ENCODE data around the gene TNFSF13. TPM values are rescaled to one million over a fixed set of nuclear protein-coding genes. Genes with fewer than 3 reads are reported as not detected.

The TNFSF13 gene
- total and polyA plus RNA-seq, 5 donors, result 14.6 to 19.9 (median 15.4) TPM

GRCh38 chr17:7561589-7562207 lies 3.1 kb downstream of the TNFSF13 start, which contains the start of gene SENP3:
SENP3 (plus strand) TSS chr17:7561919; CDS start chr17:7563077, 1,158 bp downstream.
- peak within 1 kb of the TSS; percentile 78 for H3K4me3 ChIP-seq (ENCODE audit: low read length)
- H3K27ac ChIP-seq (ENCODE audit: low read length), result peak within 1 kb of the TSS; percentile 87
- ATAC-seq, result peak; percentile 86 to 88
- WGBS, result under 1% methylated on average over 82 of the region's 82 CpGs
- H3K27me3 ChIP-seq (ENCODE audit: control insufficient read depth, insufficient read depth), result no peaks in the 10 kb centered on the region
- no peaks in the 10 kb centered on the region for H3K9me3 ChIP-seq (ENCODE audit: control insufficient read depth, low read length)
- peaks cover 8% of the 10 kb centered on the region for H3K4me1 ChIP-seq (ENCODE audit: control insufficient read depth, insufficient read depth, low read length)
- intact Hi-C loops (cut with DNase I), result loop anchor here in 2 of 4 donors (2.0 to 10.0 kb wide), 3 partner anchors 47 to 127 kb away; partner anchors contain the start of genes FGF11 (in 1 of the 2) and TMEM102 (in 1 of the 2)
- DNase-seq, result peak; percentile 92 to 97 (median 97)

- H3K27me3 ChIP-seq (ENCODE audit: control insufficient read depth, insufficient read depth), result no peaks in the 10 kb centered on the region
- peaks cover 6% of the 10 kb centered on the region for H3K4me1 ChIP-seq (ENCODE audit: control insufficient read depth, insufficient read depth, low read length)
- no peaks in the 10 kb centered on the region for H3K9me3 ChIP-seq (ENCODE audit: control insufficient read depth, low read length)
- H3K27ac ChIP-seq (ENCODE audit: low read length), result peak overlapping the region; percentile 70
- DNase-seq (no peak), ATAC-seq (peak in 1 of 2 donors; percentile 0)
- WGBS, result under 1% methylated on average over 28 of the region's 28 CpGs
- intact Hi-C loops (cut with DNase I), result loop anchor here in 2 of 4 donors (5.0 to 10.0 kb wide), 2 partner anchors 50 to 127 kb away; partner anchors contain the start of genes FGF11 (in 1 of the 2) and TMEM102 (in 1 of the 2)
- peak overlapping the region; percentile 78 for H3K4me3 ChIP-seq (ENCODE audit: low read length)
These were observed 3.7 kb downstream of the TNFSF13 start for GRCh38 chr17:7562208-7562605.

GRCh38 chr17:7563115-7563869 lies 4.7 kb downstream of the TNFSF13 start:
- no peaks in the 10 kb centered on the region for H3K27me3 ChIP-seq (ENCODE audit: control insufficient read depth, insufficient read depth)
- H3K27ac ChIP-seq (ENCODE audit: low read length), result no peak overlapping the region
- WGBS, result 87% methylated on average over 30 of the region's 30 CpGs
- ATAC-seq, result no peak
- H3K4me1 ChIP-seq (ENCODE audit: control insufficient read depth, insufficient read depth, low read length), result peaks cover 3% of the 10 kb centered on the region
- no peak for DNase-seq
- H3K4me3 ChIP-seq (ENCODE audit: low read length), result no peak overlapping the region
- no peaks in the 10 kb centered on the region for H3K9me3 ChIP-seq (ENCODE audit: control insufficient read depth, low read length)
- intact Hi-C loops (cut with DNase I), result loop anchor here in 2 of 4 donors (5.0 to 10.0 kb wide), 2 partner anchors 51 to 128 kb away; partner anchors contain the start of genes FGF11 (in 1 of the 2) and TMEM102 (in 1 of the 2)

GRCh38 chr17:7569571-7569970 lies 11.0 kb downstream of the TNFSF13 start:
- intact Hi-C loops (cut with DNase I), result loop anchor here in 1 of 4 donors (10.0 kb wide), 1 partner anchor 135 kb away; the partner anchor contains the start of genes FGF11 and TMEM102
- no peaks in the 10 kb centered on the region for H3K9me3 ChIP-seq (ENCODE audit: control insufficient read depth, low read length)
- no peak for DNase-seq
- H3K27ac ChIP-seq (ENCODE audit: low read length), result no peak overlapping the region
- peaks cover 3% of the 10 kb centered on the region for H3K4me1 ChIP-seq (ENCODE audit: control insufficient read depth, insufficient read depth, low read length)
- 81% methylated on average over 5 of the region's 5 CpGs for WGBS
- no peaks in the 10 kb centered on the region for H3K27me3 ChIP-seq (ENCODE audit: control insufficient read depth, insufficient read depth)
- ATAC-seq, result no peak
- no peak overlapping the region for H3K4me3 ChIP-seq (ENCODE audit: low read length)

GRCh38 chr17:7570351-7570750 lies 11.8 kb downstream of the TNFSF13 start:
- no peaks in the 10 kb centered on the region for H3K9me3 ChIP-seq (ENCODE audit: control insufficient read depth, low read length)
- intact Hi-C loops (cut with DNase I), result no loop called here
- DNase-seq, result peak in 1 of 3 donors; percentile 37
- H3K4me3 ChIP-seq (ENCODE audit: low read length), result no peak overlapping the region
- no peak for ATAC-seq
- no peaks in the 10 kb centered on the region for H3K27me3 ChIP-seq (ENCODE audit: control insufficient read depth, insufficient read depth)
- no peak overlapping the region for H3K27ac ChIP-seq (ENCODE audit: low read length)
- peaks cover 3% of the 10 kb centered on the region for H3K4me1 ChIP-seq (ENCODE audit: control insufficient read depth, insufficient read depth, low read length)
- 94% methylated on average over 10 of the region's 10 CpGs for WGBS

GRCh38 chr17:7572338-7572587 lies 13.7 kb downstream of the TNFSF13 start:
- Histone ChIP-seq H3K4me3 (ENCODE audit: low read length) (peak overlapping the region; percentile 53), H3K27ac (ENCODE audit: low read length) (peak overlapping the region; percentile 98), H3K27me3 (ENCODE audit: control insufficient read depth, insufficient read depth) (no peaks in the 10 kb centered on the region), H3K9me3 (ENCODE audit: control insufficient read depth, low read length) (no peaks in the 10 kb centered on the region), H3K4me1 (ENCODE audit: control insufficient read depth, insufficient read depth, low read length) (peaks cover 7% of the 10 kb centered on the region)
- intact Hi-C loops (cut with DNase I), result no loop called here
- DNase-seq (no peak), ATAC-seq (no peak)
- 2% methylated on average over 11 of the region's 11 CpGs for WGBS

- no peaks in the 10 kb centered on the region for H3K9me3 ChIP-seq (ENCODE audit: control insufficient read depth, low read length)
- under 1% methylated on average over 73 of the region's 73 CpGs for WGBS
- no peaks in the 10 kb centered on the region for H3K27me3 ChIP-seq (ENCODE audit: control insufficient read depth, insufficient read depth)
- H3K27ac ChIP-seq (ENCODE audit: low read length), result peak overlapping the region; percentile 94
- intact Hi-C loops (cut with DNase I), result no loop called here
- H3K4me1 ChIP-seq (ENCODE audit: control insufficient read depth, insufficient read depth, low read length), result peaks cover 7% of the 10 kb centered on the region
- ATAC-seq (peak; percentile 93 to 96), DNase-seq (peak; percentile 99 to 100 (median 100))
- H3K4me3 ChIP-seq (ENCODE audit: low read length), result peak overlapping the region; percentile 85
These were observed 14.2 kb downstream of the TNFSF13 start for GRCh38 chr17:7572588-7573323.

- Histone ChIP-seq H3K27me3 (ENCODE audit: control insufficient read depth, insufficient read depth) (no peaks in the 10 kb centered on the region), H3K27ac (ENCODE audit: low read length) (peak overlapping the region; percentile 94), H3K4me3 (ENCODE audit: low read length) (peak overlapping the region; percentile 85), H3K4me1 (ENCODE audit: control insufficient read depth, insufficient read depth, low read length) (peaks cover 7% of the 10 kb centered on the region), H3K9me3 (ENCODE audit: control insufficient read depth, low read length) (no peaks in the 10 kb centered on the region)
- DNase-seq (peak; percentile 90 to 96 (median 95)), ATAC-seq (peak; percentile 82)
- intact Hi-C loops (cut with DNase I), result no loop called here
- WGBS, result under 1% methylated on average over 71 of the region's 71 CpGs
These were observed 15.0 kb downstream of the TNFSF13 start for GRCh38 chr17:7573324-7574080.

- 18% methylated on average over 15 of the region's 15 CpGs for WGBS
- DNase-seq, result no peak
- Histone ChIP-seq H3K27ac (ENCODE audit: low read length) (peak overlapping the region; percentile 40), H3K9me3 (ENCODE audit: control insufficient read depth, low read length) (no peaks in the 10 kb centered on the region), H3K27me3 (ENCODE audit: control insufficient read depth, insufficient read depth) (no peaks in the 10 kb centered on the region), H3K4me1 (ENCODE audit: control insufficient read depth, insufficient read depth, low read length) (peaks cover 7% of the 10 kb centered on the region), H3K4me3 (ENCODE audit: low read length) (peak overlapping the region; percentile 85)
- intact Hi-C loops (cut with DNase I), result no loop called here
- ATAC-seq, result no peak
These were observed 15.8 kb downstream of the TNFSF13 start for GRCh38 chr17:7574176-7574953.

- no peaks in the 10 kb centered on the region for H3K9me3 ChIP-seq (ENCODE audit: control insufficient read depth, low read length)
- no peak for DNase-seq
- H3K4me1 ChIP-seq (ENCODE audit: control insufficient read depth, insufficient read depth, low read length), result peaks cover 12% of the 10 kb centered on the region
- WGBS, result 68% methylated on average over 1 of the region's 1 CpG
- no peak overlapping the region for H3K27ac ChIP-seq (ENCODE audit: low read length)
- no peak overlapping the region for H3K4me3 ChIP-seq (ENCODE audit: low read length)
- ATAC-seq, result no peak
- H3K27me3 ChIP-seq (ENCODE audit: control insufficient read depth, insufficient read depth), result no peaks in the 10 kb centered on the region
- intact Hi-C loops (cut with DNase I), result no loop called here
These were observed 16.9 kb downstream of the TNFSF13 start for GRCh38 chr17:7575481-7575883.

Measured in right cardiac atrium (tissue), 5 donors.